Liver (tissue), 9 donors: Measurements from ENCODE around the gene NOS1AP. TPM values are rescaled to one million over a fixed set of nuclear protein-coding genes. Genes with fewer than 3 reads are reported as not detected.
"Not testable (repeated sequence)": the region's sequence is repeated elsewhere in the genome, so short reads cannot be mapped to it uniquely, and the experiment has no call there.

Source experiments
- DNase-seq: peaks from one replicate; pipeline ENCODE4 v3.0.0-alpha.2; 2017; ENCODE audit warnings: low spot score
- H3K27ac ChIP-seq, 2 donors: one replicate each; pipeline ENCODE4 v1.7.0; 2013; ENCODE audit warnings: inconsistent platforms in 2 of 2, low read length in 2 of 2, control low read depth in 1 of 2, low read depth in 1 of 2, mild to moderate bottlenecking in 1 of 2
- H3K27me3 ChIP-seq, 4 donors: one replicate each; pipeline versions ENCODE4 v1.6.1 to v1.7.0; 2013; ENCODE audit warnings: low read length in 3 of 4, inconsistent platforms in 1 of 4, mild to moderate bottlenecking in 1 of 4, moderate library complexity in 1 of 4; ENCODE audit not compliant: control insufficient read depth in 4 of 4, insufficient read depth in 4 of 4
- H3K36me3 ChIP-seq, 4 donors: one replicate each; pipeline versions ENCODE4 v1.6.1 to v1.7.0; 2013; ENCODE audit warnings: low read length in 3 of 4, mild to moderate bottlenecking in 3 of 4, low read depth in 1 of 4, moderate library complexity in 1 of 4; ENCODE audit not compliant: control insufficient read depth in 4 of 4, insufficient read depth in 3 of 4
- H3K4me1 ChIP-seq, 4 donors: one replicate each; pipeline versions ENCODE4 v1.6.1 to v1.7.0; 2013; ENCODE audit warnings: low read length in 3 of 4, mild to moderate bottlenecking in 3 of 4, moderate library complexity in 1 of 4; ENCODE audit not compliant: control insufficient read depth in 4 of 4, insufficient read depth in 4 of 4
- H3K4me3 ChIP-seq, 3 donors: one replicate each; pipeline versions ENCODE4 v1.6.1 to v1.7.0; 2013; ENCODE audit warnings: low read length in 3 of 3, control low read depth in 1 of 3, low read depth in 1 of 3, mild to moderate bottlenecking in 1 of 3
- H3K9ac ChIP-seq, 2 donors: one replicate each; pipeline ENCODE4 v1.7.0; 2013; ENCODE audit warnings: low read length in 2 of 2, mild to moderate bottlenecking in 2 of 2, moderate library complexity in 2 of 2, control low read depth in 1 of 2, low read depth in 1 of 2
- H3K9me3 ChIP-seq, 4 donors: one replicate each; pipeline versions ENCODE4 v1.6.1 to v1.7.0; 2013; ENCODE audit warnings: low read length in 3 of 4; ENCODE audit not compliant: control insufficient read depth in 4 of 4
- CTCF ChIP-seq: fragments of 150-350 bp; IDR thresholded peaks from 2 replicates; pipeline ENCODE4 v1.5.1; 2017; ENCODE audit warnings: improper control_type of control experiment, low read depth, low read length; ENCODE audit not compliant: missing input control
- FOXA2 ChIP-seq: IDR thresholded peaks from 2 replicates; pipeline ENCODE4 v1.6.1; 2016; ENCODE audit warnings: antibody characterized with exemption
- NR2F2 ChIP-seq: IDR thresholded peaks from 2 replicates; pipeline ENCODE4 v1.6.1; 2016; ENCODE audit warnings: antibody characterized with exemption
- RAD21 ChIP-seq, 2 donors: IDR thresholded peaks; 2 replicates each; pipeline ENCODE4 v1.6.1; 2016; ENCODE audit warnings: antibody characterized with exemption in 2 of 2, mild to moderate bottlenecking in 2 of 2
- REST ChIP-seq: IDR thresholded peaks from 2 replicates; pipeline ENCODE4 v1.6.1; 2016; ENCODE audit warnings: antibody characterized with exemption, mild to moderate bottlenecking
- SP1 ChIP-seq: IDR thresholded peaks from 2 replicates; pipeline ENCODE4 v1.6.1; 2018; ENCODE audit warnings: antibody characterized with exemption, mild to moderate bottlenecking
- TAF1 ChIP-seq: conservative IDR thresholded peaks from 2 replicates; pipeline ENCODE4 v1.6.1; 2016; ENCODE audit warnings: antibody characterized with exemption, mild to moderate bottlenecking
- YY1 ChIP-seq: IDR thresholded peaks from 2 replicates; pipeline ENCODE4 v1.6.1; 2016; ENCODE audit warnings: antibody characterized with exemption, mild to moderate bottlenecking
- WGBS: extraction: QIAGEN DNeasy Blood & Tissue Kit; methylation state at CpG from one replicate; pipeline ENCODE4 v1.1.7; 2013; 5-methylcytosine and 5-hydroxymethylcytosine counted together
- polyA plus RNA-seq, 2 donors: library from polyadenylated mRNA; stranded (reverse) in 1 of 2; unstranded in 1 of 2; fragments of 200-250 nt in 1 of 2; fragments of >200 nt in 1 of 2; fragmentation: Nextera tagmentation in 1 of 2; extraction: Ambion mirVana in 1 of 2; gene quantifications; one replicate each; pipeline versions ENCODE4 v1.2.1 to v1.2.3, GENCODE V29; 2013 to 2015
- total RNA-seq, 2 donors: library from RNA; depleted of rRNA; stranded (reverse); fragments of >200 nt; gene quantifications; one replicate each; pipeline ENCODE4 v1.2.3, GENCODE V29; 2014
- donor health status: healthy.
- donor health status: healthy.
- donor health status: healthy.
- donor health status: healthy.
- donor health status: healthy.

NOS1AP gene
- total and polyA plus RNA-seq, 4 donors = 1.4 to 13.0 (median 4.5) TPM

GRCh38 chr1:162172311-162173102, 103.0 kb downstream of the NOS1AP start:
- no peak for TF ChIP-seq FOXA2
- TF ChIP-seq CTCF = no peak
- no peak for TF ChIP-seq REST
- no peak for TF ChIP-seq NR2F2
- TF ChIP-seq TAF1 = no peak
- no peak for TF ChIP-seq YY1
- TF ChIP-seq SP1 = no peak
- no peak for TF ChIP-seq RAD21 (IDR thresholded peaks at IDR 0.05)

GRCh38 chr1:162173607-162174006, 104.1 kb downstream of the NOS1AP start:
- WGBS = 94% methylated on average over 1 of the region's 1 CpG
- H3K9ac ChIP-seq, H3K4me1 ChIP-seq, H3K27ac ChIP-seq, H3K27me3 ChIP-seq, DNase-seq, H3K36me3 ChIP-seq, H3K9me3 ChIP-seq, H3K4me3 ChIP-seq: not testable (repeated sequence)

More at GRCh38 chr1:162172311-162173102, 103.0 kb downstream of the NOS1AP start:
- Histone ChIP-seq H3K27ac (no peak overlapping the region), H3K27me3 (no peaks in the 10 kb centered on the region), H3K4me1 (peaks cover 0 to 15% (median 4%) of the 10 kb centered on the region in 4 donors), H3K4me3 (no peak overlapping the region), H3K9me3 (no peaks in the 10 kb centered on the region), H3K9ac (no peak overlapping the region), H3K36me3 (no peaks in the 10 kb centered on the region)
- DNase-seq = no peak
- 98% methylated on average over 2 of the region's 2 CpGs for WGBS

- H3K4me1 ChIP-seq, H3K9me3 ChIP-seq, DNase-seq, H3K4me3 ChIP-seq, H3K27ac ChIP-seq, H3K27me3 ChIP-seq, H3K36me3 ChIP-seq, H3K9ac ChIP-seq: not testable (repeated sequence)
- 99% methylated on average over 2 of the region's 4 CpGs for WGBS
Observed at GRCh38 chr1:162174027-162174426, 104.5 kb downstream of the NOS1AP start.
